ENCODE results near the gene CACNA1S.

Gene CACNA1S

GRCh38 chr1:201139756-201140155 lies 27.5 kb upstream of the CACNA1S start:
- DNase-seq, result no peak

DNA sequence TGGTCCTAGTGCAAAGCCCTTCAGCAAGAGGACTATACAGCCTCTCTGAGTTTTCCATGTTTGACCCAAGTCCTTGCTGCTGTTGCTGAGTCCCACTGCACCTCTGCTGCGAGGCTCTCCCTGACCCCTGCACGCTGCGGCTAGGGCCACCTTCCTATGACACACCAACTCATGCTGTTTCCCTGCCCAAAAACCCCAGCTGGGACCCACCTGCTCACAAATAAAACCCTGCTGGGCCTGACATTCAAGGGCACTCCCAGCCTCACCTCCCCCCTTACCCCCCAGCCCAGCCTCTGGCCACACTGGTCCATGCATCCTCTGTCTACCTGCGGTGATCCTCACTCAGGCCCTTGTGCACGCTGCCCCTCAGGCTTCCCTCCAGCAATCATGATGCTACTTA lies 27.1 kb upstream of the CACNA1S start:
- DNase-seq, result no peak

- DNase-seq, result no peak
These were observed 26.1 kb upstream of the CACNA1S start for GRCh38 chr1:201138311-201138840.

DNA sequence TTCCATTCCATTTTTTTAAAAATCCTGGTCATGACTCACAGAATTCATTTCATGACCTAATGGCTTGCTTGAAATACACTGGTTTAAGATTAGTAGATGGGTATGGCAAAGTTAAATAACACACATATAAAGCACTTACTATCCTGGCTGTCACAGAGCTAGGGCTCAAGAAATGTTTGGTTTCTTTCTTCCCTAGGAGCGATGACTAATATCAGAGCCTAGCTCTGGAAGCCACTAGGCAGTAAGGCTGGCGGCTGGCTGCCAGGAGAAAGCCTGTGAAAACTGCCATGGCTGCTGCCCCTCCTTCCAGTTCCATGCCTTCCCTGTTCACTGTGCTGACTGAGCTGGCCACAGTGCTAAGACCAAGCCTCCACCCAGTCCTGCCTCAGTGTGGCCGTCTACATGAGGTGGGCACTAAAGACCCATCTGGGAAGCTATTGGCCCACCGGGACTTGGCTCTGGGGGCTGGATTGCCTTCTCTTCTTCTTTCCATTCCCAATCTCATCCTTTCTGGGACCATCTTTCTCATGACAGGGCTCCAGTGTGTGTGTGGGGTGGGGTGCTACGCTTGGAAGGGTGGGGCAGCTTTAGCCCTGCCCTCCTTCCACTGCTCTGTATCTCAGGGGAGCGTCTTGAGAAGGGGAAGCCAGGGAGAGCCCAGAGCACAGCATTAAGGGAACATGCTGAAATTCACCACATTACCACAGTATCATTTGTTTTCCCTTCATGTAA lies 25.5 kb upstream of the CACNA1S start:
- DNase-seq, result no peak

DNA sequence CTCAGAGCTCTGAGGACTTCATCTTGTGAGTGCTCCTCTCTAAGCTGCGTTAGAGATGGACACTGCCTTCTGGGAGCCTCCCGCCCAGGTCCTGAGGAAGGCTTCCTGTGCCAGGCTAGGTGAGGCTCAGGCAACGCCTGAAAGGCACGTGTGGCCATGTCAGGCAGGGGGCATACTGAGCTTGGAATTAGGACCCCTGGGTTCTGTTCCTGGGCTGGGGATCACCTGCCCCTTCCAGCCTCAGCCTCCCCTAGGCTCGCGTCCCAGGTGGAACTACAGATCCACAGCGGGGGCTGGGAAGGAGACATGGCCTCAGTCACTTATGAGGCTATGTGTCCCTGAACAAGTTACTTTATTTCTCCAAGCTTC lies 24.8 kb upstream of the CACNA1S start:
- DNase-seq, result no peak

- DNase-seq, result no peak
These were observed 24.3 kb upstream of the CACNA1S start for GRCh38 chr1:201136355-201137023.

DNA sequence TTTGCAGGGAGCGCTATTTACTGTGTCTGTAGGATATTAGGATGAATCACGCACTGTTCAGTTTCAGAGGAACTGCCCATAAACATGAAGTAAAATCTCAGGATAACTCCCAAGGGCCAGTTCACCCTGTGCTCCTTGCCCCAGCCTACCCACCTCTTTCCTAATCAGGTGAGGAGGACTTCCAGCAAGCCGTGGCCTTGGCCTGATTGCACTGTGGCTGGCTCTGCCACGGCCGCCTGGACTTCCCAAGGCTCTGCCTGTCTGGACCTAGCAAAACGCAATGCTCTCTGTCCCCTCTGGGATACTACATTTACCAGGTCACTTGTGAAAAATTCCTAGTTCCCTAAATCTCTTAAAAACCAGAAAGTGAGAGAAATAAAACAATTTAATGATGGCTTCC lies 22.2 kb upstream of the CACNA1S start:
- no peak for DNase-seq

- DNase-seq, result no peak
These were observed 19.2 kb upstream of the CACNA1S start for GRCh38 chr1:201131398-201131797.

GRCh38 chr1:201128962-201129361 lies 16.7 kb upstream of the CACNA1S start:
- no peak for DNase-seq

- DNase-seq, result no peak
These were observed 16.2 kb upstream of the CACNA1S start for GRCh38 chr1:201128476-201128875.

DNA sequence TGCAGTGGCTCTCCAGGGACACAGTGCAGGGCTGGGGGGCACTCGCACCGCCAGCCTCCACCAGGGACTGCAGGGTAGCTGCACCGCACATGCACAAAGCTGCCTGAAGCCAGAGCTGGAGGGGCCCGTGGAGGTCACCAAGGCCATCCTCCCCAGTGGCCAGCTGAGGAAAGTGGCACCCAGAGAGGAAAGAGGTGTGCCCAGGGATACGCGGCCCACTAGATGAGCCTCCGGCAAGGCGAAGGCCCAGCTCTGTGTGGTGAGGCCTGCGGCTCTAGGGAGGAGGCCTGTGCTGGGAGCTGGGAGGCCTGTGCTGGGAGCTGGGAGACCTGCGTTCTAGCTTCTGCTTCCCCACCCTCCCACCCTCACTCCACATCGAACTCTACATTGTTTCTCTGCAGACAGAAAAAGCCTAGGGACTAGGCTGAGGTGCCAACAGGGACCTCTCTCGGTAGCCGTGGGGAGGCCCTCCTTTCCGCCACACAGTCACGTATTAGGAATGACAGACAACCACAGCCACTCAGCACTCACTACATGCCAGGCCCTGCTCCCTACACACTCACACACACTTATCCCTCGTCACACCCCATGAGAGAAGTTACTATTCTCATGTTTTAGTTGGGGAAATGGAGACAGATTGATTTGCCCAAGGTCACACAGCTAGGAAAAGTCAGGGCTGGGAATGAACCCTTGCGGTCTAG lies 15.7 kb upstream of the CACNA1S start:
- no peak for DNase-seq

- DNase-seq, result no peak
These were observed 14.9 kb upstream of the CACNA1S start, which contains the start of gene ASCL5 for GRCh38 chr1:201126832-201127754. ASCL5 (minus strand) TSS chr1:201127184; CDS start chr1:201115372, 11,812 bp downstream.

DNA sequence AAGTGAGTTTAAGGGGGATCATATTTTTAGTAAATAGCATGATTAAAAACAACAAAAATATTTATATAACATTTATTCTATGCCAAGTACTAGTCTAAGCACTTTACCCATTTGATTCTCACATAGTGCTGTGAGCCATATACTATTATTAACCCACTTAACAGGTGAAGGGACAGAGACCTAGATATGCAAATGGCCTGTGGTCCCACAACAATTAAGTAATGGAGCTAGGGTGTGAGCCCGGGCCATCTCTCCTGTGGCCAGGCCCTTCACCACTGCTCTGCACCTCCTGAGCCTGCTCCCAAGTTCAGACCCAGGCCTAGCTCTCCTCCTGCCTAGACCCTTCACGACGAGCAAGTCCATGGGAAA lies 14.2 kb upstream of the CACNA1S start:
- DNase-seq, result no peak

DNA sequence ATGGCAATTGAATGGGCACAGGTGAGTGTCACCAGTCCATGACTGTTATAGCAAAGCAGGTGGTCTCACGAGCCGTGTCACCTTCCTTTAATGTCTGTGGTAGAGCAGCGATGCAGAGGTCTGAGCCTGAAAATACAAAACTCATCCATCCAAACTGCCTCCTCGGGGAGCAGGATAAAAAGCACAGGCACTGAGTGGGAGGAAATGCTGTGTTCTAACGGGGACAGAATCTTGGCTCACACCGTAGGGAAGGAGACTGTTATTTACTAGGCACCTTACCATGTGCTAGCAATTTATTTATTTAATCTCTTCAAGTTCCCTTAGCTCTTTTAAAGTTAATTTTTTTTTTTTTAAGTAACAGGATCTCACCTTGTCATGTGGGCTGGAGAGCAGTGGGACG lies 13.6 kb upstream of the CACNA1S start:
- DNase-seq, result no peak

DNA sequence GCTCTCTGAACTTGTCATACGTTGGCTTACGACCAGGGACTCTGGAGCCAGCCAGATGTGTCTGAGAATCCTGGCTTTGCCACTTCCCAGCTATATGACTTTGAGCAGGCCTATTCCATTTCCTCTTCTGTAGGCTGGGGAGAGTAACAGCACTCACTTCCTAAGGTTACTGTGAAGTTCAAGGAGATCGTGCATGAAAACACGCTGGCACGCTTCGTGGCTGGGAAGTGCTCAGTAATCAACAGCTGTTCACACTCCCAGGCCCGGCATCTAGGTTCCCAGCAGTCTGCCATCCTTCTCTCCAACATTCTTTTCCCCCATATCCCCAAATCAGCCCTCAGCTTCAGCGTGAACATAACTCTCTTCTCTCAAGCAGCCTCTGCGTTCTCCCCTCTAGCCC lies 12.8 kb upstream of the CACNA1S start:
- DNase-seq, result no peak

GRCh38 chr1:201123866-201124265 lies 11.6 kb upstream of the CACNA1S start:
- no peak for DNase-seq

DNA sequence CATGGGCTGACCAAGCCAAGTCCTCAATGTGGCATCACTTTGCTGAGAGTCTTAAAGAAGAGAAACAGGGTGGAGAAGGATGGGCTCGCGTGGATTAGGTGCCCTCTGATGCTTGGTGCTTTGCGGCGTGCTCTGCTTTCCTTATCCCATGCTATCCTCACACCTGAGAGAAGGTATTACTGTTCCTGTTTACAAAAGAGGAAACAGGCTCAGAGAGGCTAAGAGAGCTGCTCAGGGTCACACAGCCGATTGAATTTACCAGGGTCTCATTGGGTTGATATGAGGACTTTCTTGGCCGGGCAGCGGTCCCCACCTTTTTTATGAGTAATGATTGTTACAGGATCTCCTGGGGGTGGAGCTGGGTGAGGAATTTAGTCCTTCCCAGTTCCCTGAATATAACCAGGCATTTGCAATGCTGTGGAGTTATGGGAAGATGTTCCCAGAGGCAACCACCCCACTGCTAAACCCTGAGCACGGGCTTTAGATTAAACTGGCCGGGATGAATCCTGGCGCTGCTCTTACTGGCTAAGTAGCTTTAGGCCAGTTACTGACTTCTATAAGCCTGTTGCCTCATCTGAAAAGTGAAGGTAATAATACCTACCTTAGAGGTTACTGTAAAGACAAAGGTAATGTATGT lies 10.2 kb upstream of the CACNA1S start:
- no peak for DNase-seq

DNA sequence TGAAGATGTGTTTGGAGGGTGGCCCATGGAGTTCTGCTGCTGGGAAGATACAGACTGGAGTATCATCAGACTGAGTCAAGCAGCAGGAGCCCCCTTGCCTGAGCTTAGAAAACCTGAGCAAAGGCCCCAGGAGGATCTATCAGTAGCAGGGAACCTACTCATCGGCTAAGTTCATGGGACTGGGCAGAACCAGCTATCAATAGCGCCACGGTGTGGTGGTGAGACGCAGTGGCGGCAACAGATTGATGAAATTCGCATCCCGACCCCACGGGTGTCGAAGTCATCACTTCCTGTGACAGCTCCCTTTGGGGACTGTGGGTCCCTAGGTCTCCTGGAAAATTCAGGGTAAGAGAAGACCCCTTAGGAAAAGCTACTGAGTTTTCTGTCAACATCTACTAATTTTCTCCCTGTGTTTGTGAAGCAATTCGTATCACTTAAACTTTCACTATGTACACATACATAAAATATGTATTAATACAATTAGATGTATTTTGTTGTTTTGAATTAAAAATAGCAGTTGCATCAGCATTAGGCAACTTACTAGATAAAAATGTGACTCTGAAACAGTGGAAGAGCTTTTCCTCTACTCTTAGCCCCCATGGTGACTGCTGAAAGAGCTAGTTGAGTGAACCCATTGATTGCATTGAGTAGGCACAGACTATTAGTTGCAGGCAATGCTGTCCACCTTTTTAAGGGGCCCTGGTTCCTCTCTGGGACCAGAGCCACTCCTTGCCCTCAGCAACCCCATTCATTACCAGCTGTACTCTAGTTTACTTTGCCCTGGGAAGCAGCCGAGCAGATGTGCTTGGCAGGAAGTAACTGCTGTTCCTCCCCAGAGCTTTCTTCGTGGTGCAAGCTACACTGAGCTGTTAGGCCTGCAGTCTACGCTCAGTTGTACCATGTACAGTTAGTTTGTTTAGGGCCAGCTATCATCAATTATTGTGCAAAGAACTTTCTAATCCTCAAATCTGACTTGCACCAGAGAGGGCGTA lies 7.3 kb upstream of the CACNA1S start:
- peak; percentile 35 for DNase-seq

- DNase-seq, result no peak
These were observed 3.9 kb upstream of the CACNA1S start for GRCh38 chr1:201116091-201116490.

GRCh38 chr1:201115390-201115937 lies 3.2 kb upstream of the CACNA1S start:
- no peak for DNase-seq
